HEK293T (cell line): Measurements from ENCODE around the gene AFG3L2.

Experiments used
- ARNT ChIP-seq: fragments of 450-650 bp; IDR thresholded peaks from 2 replicates; pipeline ENCODE4 v1.6.1; 2017; ENCODE audit warnings: mild to moderate bottlenecking
- FOXK2 ChIP-seq: fragments of 450-650 bp; IDR thresholded peaks from 2 replicates; pipeline ENCODE4 v1.6.1; 2016; ENCODE audit warnings: mild to moderate bottlenecking
- NFRKB ChIP-seq: fragments of 450-650 bp; IDR thresholded peaks from 2 replicates; pipeline ENCODE4 v1.6.1; 2016; ENCODE audit warnings: mild to moderate bottlenecking, moderate library complexity
- SP1 ChIP-seq: fragments of 450-650 bp; IDR thresholded peaks from 2 replicates; pipeline ENCODE4 v1.6.1; 2017
- SUZ12 ChIP-seq: fragments of 450-650 bp; IDR thresholded peaks from 2 replicates; pipeline ENCODE4 v1.6.1; 2016; ENCODE audit warnings: mild to moderate bottlenecking
- TARDBP ChIP-seq: fragments of 450-650 bp; IDR thresholded peaks from 2 replicates; pipeline ENCODE4 v1.6.1; 2016
- ZNF384 ChIP-seq: fragments of 450-650 bp; IDR thresholded peaks from 2 replicates; pipeline ENCODE4 v1.6.1; 2016
- TF ChIP-seq, protein P1 (sequence below): fragments of 450-650 bp; IDR thresholded peaks from 2 replicates; pipeline ENCODE4 v1.6.1; 2016

DNA sequence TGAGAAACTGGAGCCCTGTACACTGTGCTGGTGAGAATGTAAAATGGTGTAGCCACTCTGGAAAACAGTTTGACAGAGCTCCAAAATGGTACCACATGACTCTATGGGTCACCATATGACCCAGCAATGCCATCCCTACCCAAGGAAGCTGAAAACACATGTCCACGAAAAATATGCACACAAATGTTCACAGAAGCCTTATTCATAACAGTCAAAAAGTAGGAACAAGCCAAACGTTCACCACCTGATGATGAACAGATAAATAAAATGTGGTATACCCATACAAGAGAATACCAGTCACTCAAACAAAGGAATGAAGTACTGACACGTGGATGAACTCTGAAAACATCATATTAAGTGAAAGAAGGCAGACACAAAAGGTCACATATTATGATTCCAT lies 4.6 kb downstream of the AFG3L2 start:
- TF ChIP-seq ZNF384 (no peak), SUZ12 (no peak), TARDBP (no peak), FOXK2 (no peak), SP1 (no peak), NFRKB (no peak), ARNT (no peak)
- TF ChIP-seq, protein P1, sequence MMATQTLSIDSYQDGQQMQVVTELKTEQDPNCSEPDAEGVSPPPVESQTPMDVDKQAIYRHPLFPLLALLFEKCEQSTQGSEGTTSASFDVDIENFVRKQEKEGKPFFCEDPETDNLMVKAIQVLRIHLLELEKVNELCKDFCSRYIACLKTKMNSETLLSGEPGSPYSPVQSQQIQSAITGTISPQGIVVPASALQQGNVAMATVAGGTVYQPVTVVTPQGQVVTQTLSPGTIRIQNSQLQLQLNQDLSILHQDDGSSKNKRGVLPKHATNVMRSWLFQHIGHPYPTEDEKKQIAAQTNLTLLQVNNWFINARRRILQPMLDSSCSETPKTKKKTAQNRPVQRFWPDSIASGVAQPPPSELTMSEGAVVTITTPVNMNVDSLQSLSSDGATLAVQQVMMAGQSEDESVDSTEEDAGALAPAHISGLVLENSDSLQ, result no peak
